Astrocyte (in vitro differentiated cells and primary cell): ENCODE results near the gene STYXL2. TPM values are rescaled to one million over a fixed set of nuclear protein-coding genes. Genes with fewer than 3 reads are reported as not detected.

Experiments used
- DNase-seq: peaks from one replicate; pipeline ENCODE4 v3.0.0-alpha.2; 2010; ENCODE audit warnings: low read depth
- FAIRE-seq: peaks from 2 replicates; lab custom pipeline; 2011; peaks lifted over from hg19 to GRCh38; lab: Jason Lieb, UNC
- H2AFZ ChIP-seq: 2 replicates; pipeline ENCODE4 v1.6.0; 2012; ENCODE audit warnings: low read depth, low read length, inconsistent platforms
- H3K27ac ChIP-seq: 2 replicates; pipeline ENCODE4 v1.5.1; 2011; ENCODE audit warnings: low read depth, low read length, inconsistent platforms
- H3K27me3 ChIP-seq: 2 replicates; pipeline ENCODE4 v1.6.0; 2011; ENCODE audit warnings: low read length, inconsistent platforms; ENCODE audit not compliant: insufficient read depth
- H3K36me3 ChIP-seq: 2 replicates; pipeline ENCODE4 v1.5.1; 2011; ENCODE audit warnings: low read length, inconsistent platforms; ENCODE audit not compliant: insufficient read depth
- H3K4me1 ChIP-seq: 2 replicates; pipeline ENCODE4 v1.5.1; 2011; ENCODE audit warnings: low read length, inconsistent platforms; ENCODE audit not compliant: insufficient read depth
- H3K4me2 ChIP-seq: 2 replicates; pipeline ENCODE4 v1.6.0; 2012; ENCODE audit warnings: low read length, inconsistent platforms
- H3K4me3 ChIP-seq: 2 replicates; pipeline ENCODE4 v1.5.1; 2011; ENCODE audit warnings: low read depth, mild to moderate bottlenecking, low read length, inconsistent platforms; ENCODE audit not compliant: insufficient read depth
- H3K79me2 ChIP-seq: 2 replicates; pipeline ENCODE4 v1.6.0; 2012; ENCODE audit warnings: mild to moderate bottlenecking, low read length, inconsistent platforms; ENCODE audit not compliant: insufficient read depth
- H3K9ac ChIP-seq: 2 replicates; pipeline ENCODE4 v1.6.0; 2012; ENCODE audit warnings: mild to moderate bottlenecking, low read length, inconsistent platforms
- H3K9me3 ChIP-seq: 2 replicates; pipeline ENCODE4 v1.5.1; 2012; ENCODE audit warnings: low read depth, mild to moderate bottlenecking, low read length, inconsistent platforms; ENCODE audit not compliant: insufficient read depth
- H4K20me1 ChIP-seq: 2 replicates; pipeline ENCODE4 v1.6.0; 2012; ENCODE audit warnings: low read length, inconsistent platforms; ENCODE audit not compliant: insufficient read depth
- H3K27ac Mint-ChIP-seq: one replicate; pipeline ENCODE4 v1.8.0; 2021; ENCODE audit warnings: mild to moderate bottlenecking, mixed read lengths; ENCODE audit not compliant: unreplicated experiment
- H3K27me3 Mint-ChIP-seq: one replicate; pipeline ENCODE4 v1.8.0; 2021; ENCODE audit warnings: low read depth, mixed read lengths; ENCODE audit not compliant: unreplicated experiment
- H3K36me3 Mint-ChIP-seq: one replicate; pipeline ENCODE4 v1.8.0; 2021; ENCODE audit warnings: low read depth, mixed read lengths; ENCODE audit not compliant: unreplicated experiment
- H3K4me1 Mint-ChIP-seq: one replicate; pipeline ENCODE4 v1.8.0; 2021; ENCODE audit warnings: low read depth, mixed read lengths; ENCODE audit not compliant: unreplicated experiment
- H3K4me3 Mint-ChIP-seq: one replicate; pipeline ENCODE4 v1.8.0; 2021; ENCODE audit warnings: mild to moderate bottlenecking, moderate library complexity, mixed read lengths; ENCODE audit not compliant: unreplicated experiment
- H3K9me3 Mint-ChIP-seq: one replicate; pipeline ENCODE4 v1.8.0; 2021; ENCODE audit warnings: mild to moderate bottlenecking, mixed read lengths; ENCODE audit not compliant: unreplicated experiment
- CTCF ChIP-seq: IDR thresholded peaks from 2 replicates; pipeline ENCODE4 v1.5.1; 2011; ENCODE audit warnings: low read depth, mild to moderate bottlenecking, inconsistent platforms, low read length, moderate library complexity; ENCODE audit not compliant: insufficient read depth
- EZH2 ChIP-seq: IDR thresholded peaks from 2 replicates; pipeline ENCODE4 v1.6.1; 2012; ENCODE audit warnings: mild to moderate bottlenecking, low read length, inconsistent platforms; ENCODE audit not compliant: insufficient read depth
- total RNA-seq: library from RNA; stranded (reverse); gene quantifications from 2 replicates; pipeline ENCODE4 v1.2.1, GENCODE V29; 2021

Gene STYXL2
- total RNA-seq, 1 donor from 2014 or later = 0.82 TPM

DNA sequence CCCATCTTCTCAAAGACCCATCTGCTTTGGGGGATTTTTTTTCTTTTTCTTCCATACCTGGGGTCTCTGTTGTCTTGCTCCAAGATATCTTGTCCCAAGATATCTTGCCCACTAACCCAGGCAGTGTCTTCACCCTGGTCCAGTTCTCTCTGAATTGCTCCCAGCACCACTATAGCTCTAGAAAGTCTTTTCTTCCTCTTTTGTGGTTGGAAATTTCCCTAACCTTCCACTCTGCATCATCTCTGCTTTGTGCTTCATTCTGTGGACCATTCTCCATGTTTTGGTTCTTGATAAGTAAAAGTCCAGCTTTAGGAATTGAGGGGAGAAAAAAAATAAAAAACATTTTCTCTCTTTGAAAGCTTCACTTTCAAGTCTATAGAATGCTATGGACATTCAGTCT, 20.9 kb downstream of the STYXL2 start:
- Mint-ChIP-seq H3K9me3 (peaks cover 12% of the 10 kb centered on the region), H3K4me3 (no peak overlapping the region), H3K4me1 (no peaks in the 10 kb centered on the region), H3K27ac (no peak overlapping the region), H3K36me3 (peaks cover 11% of the 10 kb centered on the region), H3K27me3 (peaks cover 13% of the 10 kb centered on the region)
- FAIRE-seq = no peak
- Histone ChIP-seq H3K79me2 (no peaks in the 10 kb centered on the region), H3K4me3 (no peak overlapping the region), H2AFZ (no peak overlapping the region), H4K20me1 (no peaks in the 10 kb centered on the region), H3K9me3 (no peaks in the 10 kb centered on the region), H3K27me3 (peaks cover 6% of the 10 kb centered on the region), H3K4me2 (no peak overlapping the region), H3K4me1 (no peaks in the 10 kb centered on the region), H3K9ac (no peak overlapping the region), H3K36me3 (no peaks in the 10 kb centered on the region), H3K27ac (no peak overlapping the region)
- no peak for DNase-seq
- TF ChIP-seq EZH2 (no peak), CTCF (no peak)

- no peak overlapping the region for H3K27ac Mint-ChIP-seq
- no peak for FAIRE-seq
- Histone ChIP-seq H3K4me2 (no peak overlapping the region), H4K20me1 (no peaks in the 10 kb centered on the region), H3K36me3 (no peaks in the 10 kb centered on the region), H2AFZ (no peak overlapping the region), H3K4me1 (no peaks in the 10 kb centered on the region), H3K9ac (no peak overlapping the region), H3K79me2 (no peaks in the 10 kb centered on the region), H3K9me3 (no peaks in the 10 kb centered on the region), H3K27ac (no peak overlapping the region), H3K4me3 (no peak overlapping the region), H3K27me3 (peaks cover 8% of the 10 kb centered on the region)
- TF ChIP-seq CTCF = no peak
- TF ChIP-seq EZH2 = no peak
- no peak for DNase-seq
- peaks cover 10% of the 10 kb centered on the region for H3K36me3 Mint-ChIP-seq
- peaks cover 13% of the 10 kb centered on the region for H3K27me3 Mint-ChIP-seq
- H3K9me3 Mint-ChIP-seq = peaks cover 6% of the 10 kb centered on the region
- H3K4me1 Mint-ChIP-seq = no peaks in the 10 kb centered on the region
- no peak overlapping the region for H3K4me3 Mint-ChIP-seq
Measured at GRCh38 chr1:167115655-167116054, 21.8 kb downstream of the STYXL2 start.

- Mint-ChIP-seq H3K27ac (no peak overlapping the region), H3K4me1 (no peaks in the 10 kb centered on the region), H3K36me3 (peaks cover 10% of the 10 kb centered on the region), H3K9me3 (peaks cover 6% of the 10 kb centered on the region), H3K4me3 (no peak overlapping the region), H3K27me3 (peaks cover 13% of the 10 kb centered on the region)
- no peaks in the 10 kb centered on the region for H4K20me1 ChIP-seq
- H3K27ac ChIP-seq = no peak overlapping the region
- TF ChIP-seq EZH2 (no peak), CTCF (no peak)
- FAIRE-seq (no peak), DNase-seq (no peak)
- no peaks in the 10 kb centered on the region for H3K79me2 ChIP-seq
- H3K4me2 ChIP-seq = no peak overlapping the region
- H3K9ac ChIP-seq = no peak overlapping the region
- H3K4me1 ChIP-seq = peaks cover 3% of the 10 kb centered on the region
- H3K4me3 ChIP-seq = no peak overlapping the region
- peaks cover 8% of the 10 kb centered on the region for H3K27me3 ChIP-seq
- H3K9me3 ChIP-seq = no peaks in the 10 kb centered on the region
- H3K36me3 ChIP-seq = no peaks in the 10 kb centered on the region
- no peak overlapping the region for H2AFZ ChIP-seq
Measured at GRCh38 chr1:167116174-167116573, 22.3 kb downstream of the STYXL2 start.
